Testis (tissue), 2 donors: ENCODE measurements around the gene NFATC1.

ENCODE experiments used
- POLR2A ChIP-seq: fragments of 450-650 bp; IDR thresholded peaks from one replicate; pipeline ENCODE4 v1.6.1; 2017; ENCODE audit warnings: antibody characterized with exemption, mild to moderate bottlenecking, moderate library complexity
- TF ChIP-seq, protein P1 (sequence below), 3 experiments: fragments of 450-650 bp in 2 of 3; fragments of 200-600 bp in 1 of 3; sonication (generic) in 1 of 3; IDR thresholded peaks; one replicate each; pipeline ENCODE4 v1.5.1; 2016 to 2019; ENCODE audit warnings: antibody characterized with exemption in 3 of 3, mild to moderate bottlenecking in 2 of 3, moderate library complexity in 1 of 3

DNA sequence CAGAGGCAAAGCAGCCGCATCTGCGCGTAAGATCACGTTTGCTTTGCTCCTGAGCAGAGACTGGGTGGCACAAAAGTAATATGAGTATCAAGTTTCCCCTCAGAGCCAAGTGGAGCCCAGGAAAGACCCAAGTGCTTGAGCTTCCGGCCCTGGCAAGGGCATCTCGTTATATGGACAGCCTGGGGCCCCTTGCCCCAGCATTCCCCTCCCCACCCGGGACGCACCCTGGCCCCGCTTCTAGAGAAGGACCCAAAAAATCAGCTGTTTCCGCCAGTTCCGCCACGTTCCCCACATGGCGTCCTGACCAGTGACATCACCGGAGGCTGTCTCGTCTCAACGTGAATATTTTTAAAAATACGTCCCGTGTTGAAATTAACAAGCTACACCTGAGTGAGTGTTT is 135.1 kb downstream of the NFATC1 start:
- no peak for TF ChIP-seq POLR2A
- TF ChIP-seq, protein P1, sequence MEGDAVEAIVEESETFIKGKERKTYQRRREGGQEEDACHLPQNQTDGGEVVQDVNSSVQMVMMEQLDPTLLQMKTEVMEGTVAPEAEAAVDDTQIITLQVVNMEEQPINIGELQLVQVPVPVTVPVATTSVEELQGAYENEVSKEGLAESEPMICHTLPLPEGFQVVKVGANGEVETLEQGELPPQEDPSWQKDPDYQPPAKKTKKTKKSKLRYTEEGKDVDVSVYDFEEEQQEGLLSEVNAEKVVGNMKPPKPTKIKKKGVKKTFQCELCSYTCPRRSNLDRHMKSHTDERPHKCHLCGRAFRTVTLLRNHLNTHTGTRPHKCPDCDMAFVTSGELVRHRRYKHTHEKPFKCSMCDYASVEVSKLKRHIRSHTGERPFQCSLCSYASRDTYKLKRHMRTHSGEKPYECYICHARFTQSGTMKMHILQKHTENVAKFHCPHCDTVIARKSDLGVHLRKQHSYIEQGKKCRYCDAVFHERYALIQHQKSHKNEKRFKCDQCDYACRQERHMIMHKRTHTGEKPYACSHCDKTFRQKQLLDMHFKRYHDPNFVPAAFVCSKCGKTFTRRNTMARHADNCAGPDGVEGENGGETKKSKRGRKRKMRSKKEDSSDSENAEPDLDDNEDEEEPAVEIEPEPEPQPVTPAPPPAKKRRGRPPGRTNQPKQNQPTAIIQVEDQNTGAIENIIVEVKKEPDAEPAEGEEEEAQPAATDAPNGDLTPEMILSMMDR (IDR thresholded peaks at IDR 0.05): no peak
